Type B pancreatic cell (in vitro differentiated cells): ENCODE measurements around the gene PPP1R3E. TPM values are rescaled to one million over a fixed set of nuclear protein-coding genes. Genes with fewer than 3 reads are reported as not detected.

ENCODE experiments used
- DNase-seq: peaks from one replicate; pipeline ENCODE4 v3.0.0; 2021; ENCODE audit warnings: mixed read lengths; ENCODE audit not compliant: unreplicated experiment; ENCODE audit errors: extremely low spot score
- H3K27ac Mint-ChIP-seq: 2 replicates; pipeline ENCODE4 v1.8.0; 2021; ENCODE audit warnings: mild to moderate bottlenecking, mixed read lengths
- H3K27me3 Mint-ChIP-seq: 2 replicates; pipeline ENCODE4 v1.8.0; 2021; ENCODE audit warnings: mixed read lengths
- H3K36me3 Mint-ChIP-seq: 2 replicates; pipeline ENCODE4 v1.8.0; 2021; ENCODE audit warnings: mixed read lengths
- H3K4me1 Mint-ChIP-seq: one replicate; pipeline ENCODE4 v1.8.0; 2021; ENCODE audit warnings: mixed read lengths; ENCODE audit not compliant: unreplicated experiment
- H3K4me3 Mint-ChIP-seq: 2 replicates; pipeline ENCODE4 v1.8.0; 2021; ENCODE audit warnings: mild to moderate bottlenecking, mixed read lengths
- H3K9me3 Mint-ChIP-seq: 2 replicates; pipeline ENCODE4 v1.8.0; 2021; ENCODE audit warnings: mixed read lengths
- total RNA-seq: library from RNA; stranded (reverse); gene quantifications from 2 replicates; pipeline ENCODE4 v1.2.1, GENCODE V29; 2021; ENCODE audit warnings: low replicate concordance
- TF ChIP-seq, protein P1 (sequence below): fragments of 200-600 bp; sonication (generic); conservative IDR thresholded peaks from 2 replicates; pipeline ENCODE4 v1.5.0; 2021; ENCODE audit warnings: antibody characterized with exemption, mild to moderate bottlenecking

The PPP1R3E gene
- total RNA-seq, 1 donor from 2014 or later, result 16.7 TPM

GRCh38 chr14:23307146-23307530 lies 4.5 kb upstream of the PPP1R3E start:
- no peak for DNase-seq
- Mint-ChIP-seq H3K27me3 (no peaks in the 10 kb centered on the region), H3K36me3 (peaks cover 6% of the 10 kb centered on the region), H3K27ac (peak overlapping the region; percentile 82), H3K4me3 (peak overlapping the region; percentile 97), H3K9me3 (no peaks in the 10 kb centered on the region), H3K4me1 (peaks cover 17% of the 10 kb centered on the region)
- TF ChIP-seq, protein P1, sequence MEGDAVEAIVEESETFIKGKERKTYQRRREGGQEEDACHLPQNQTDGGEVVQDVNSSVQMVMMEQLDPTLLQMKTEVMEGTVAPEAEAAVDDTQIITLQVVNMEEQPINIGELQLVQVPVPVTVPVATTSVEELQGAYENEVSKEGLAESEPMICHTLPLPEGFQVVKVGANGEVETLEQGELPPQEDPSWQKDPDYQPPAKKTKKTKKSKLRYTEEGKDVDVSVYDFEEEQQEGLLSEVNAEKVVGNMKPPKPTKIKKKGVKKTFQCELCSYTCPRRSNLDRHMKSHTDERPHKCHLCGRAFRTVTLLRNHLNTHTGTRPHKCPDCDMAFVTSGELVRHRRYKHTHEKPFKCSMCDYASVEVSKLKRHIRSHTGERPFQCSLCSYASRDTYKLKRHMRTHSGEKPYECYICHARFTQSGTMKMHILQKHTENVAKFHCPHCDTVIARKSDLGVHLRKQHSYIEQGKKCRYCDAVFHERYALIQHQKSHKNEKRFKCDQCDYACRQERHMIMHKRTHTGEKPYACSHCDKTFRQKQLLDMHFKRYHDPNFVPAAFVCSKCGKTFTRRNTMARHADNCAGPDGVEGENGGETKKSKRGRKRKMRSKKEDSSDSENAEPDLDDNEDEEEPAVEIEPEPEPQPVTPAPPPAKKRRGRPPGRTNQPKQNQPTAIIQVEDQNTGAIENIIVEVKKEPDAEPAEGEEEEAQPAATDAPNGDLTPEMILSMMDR, result no peak

DNA sequence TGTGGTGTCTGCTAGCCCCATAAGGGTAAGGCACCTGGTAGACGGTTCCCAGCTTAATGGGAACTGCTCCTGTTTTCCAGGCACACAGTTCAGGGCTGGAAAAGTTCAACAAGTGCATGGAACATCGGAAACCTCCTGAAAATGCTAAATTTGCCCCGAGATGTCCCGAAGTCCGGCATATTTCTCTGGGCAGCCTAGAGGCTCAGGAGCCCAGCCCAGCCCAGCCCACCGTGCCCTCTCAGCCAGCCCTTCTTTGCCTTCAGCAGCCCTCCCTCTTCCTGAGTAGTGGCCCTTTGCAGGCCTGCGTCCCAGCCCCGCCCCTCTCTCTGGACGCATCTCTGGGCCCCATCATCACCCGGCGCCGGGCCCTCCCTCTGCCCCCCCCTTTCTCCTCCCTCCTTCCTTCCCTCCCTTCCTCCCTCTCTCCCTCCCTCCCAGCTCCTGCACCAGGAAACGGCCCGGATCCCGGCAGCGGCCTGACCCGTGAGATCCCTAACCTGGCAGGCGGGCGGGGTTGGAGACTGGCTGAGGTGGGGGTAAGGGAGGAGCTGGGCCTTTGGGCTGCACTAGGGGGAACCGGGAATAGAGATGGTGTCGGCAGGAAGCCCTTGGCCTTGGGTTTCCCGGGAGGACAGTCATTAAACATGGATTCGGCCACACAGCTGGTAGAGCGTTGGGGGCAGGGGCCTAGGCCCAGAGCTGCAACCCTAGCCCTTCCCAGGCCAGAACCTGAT lies 3.9 kb upstream of the PPP1R3E start, which contains the start of gene BCL2L2:
TSS of gene BCL2L2 (plus strand) at position 422 of the 734 bp plus-strand sequence. CDS start 935 bp downstream, outside the sequence.
- H3K36me3 Mint-ChIP-seq, result peaks cover 6% of the 10 kb centered on the region
- H3K4me1 Mint-ChIP-seq, result peaks cover 17% of the 10 kb centered on the region
- TF ChIP-seq, protein P1, result no peak
- peak within 1 kb of the TSS; percentile 97 for H3K4me3 Mint-ChIP-seq
- DNase-seq, result peak; percentile 88
- H3K9me3 Mint-ChIP-seq, result no peaks in the 10 kb centered on the region
- peak within 1 kb of the TSS; percentile 82 for H3K27ac Mint-ChIP-seq
- H3K27me3 Mint-ChIP-seq, result no peaks in the 10 kb centered on the region

GRCh38 chr14:23301969-23302289 lies 730 bp downstream of the PPP1R3E start:
- Mint-ChIP-seq H3K27ac (peak overlapping the region; percentile 96), H3K4me1 (peaks cover 17% of the 10 kb centered on the region), H3K4me3 (peak overlapping the region; percentile 99), H3K27me3 (no peaks in the 10 kb centered on the region), H3K9me3 (no peaks in the 10 kb centered on the region), H3K36me3 (no peaks in the 10 kb centered on the region)
- DNase-seq, result no peak
- TF ChIP-seq, protein P1, result no peak

- no peaks in the 10 kb centered on the region for H3K36me3 Mint-ChIP-seq
- DNase-seq, result peak; percentile 100
- H3K4me1 Mint-ChIP-seq, result peaks cover 17% of the 10 kb centered on the region
- no peaks in the 10 kb centered on the region for H3K9me3 Mint-ChIP-seq
- H3K27ac Mint-ChIP-seq, result peak overlapping the region; percentile 96
- H3K27me3 Mint-ChIP-seq, result no peaks in the 10 kb centered on the region
- peak overlapping the region; percentile 99 for H3K4me3 Mint-ChIP-seq
- TF ChIP-seq, protein P1, result peak; percentile 82
Measured at GRCh38 chr14:23301288-23301968, 1.2 kb downstream of the PPP1R3E start.

DNA sequence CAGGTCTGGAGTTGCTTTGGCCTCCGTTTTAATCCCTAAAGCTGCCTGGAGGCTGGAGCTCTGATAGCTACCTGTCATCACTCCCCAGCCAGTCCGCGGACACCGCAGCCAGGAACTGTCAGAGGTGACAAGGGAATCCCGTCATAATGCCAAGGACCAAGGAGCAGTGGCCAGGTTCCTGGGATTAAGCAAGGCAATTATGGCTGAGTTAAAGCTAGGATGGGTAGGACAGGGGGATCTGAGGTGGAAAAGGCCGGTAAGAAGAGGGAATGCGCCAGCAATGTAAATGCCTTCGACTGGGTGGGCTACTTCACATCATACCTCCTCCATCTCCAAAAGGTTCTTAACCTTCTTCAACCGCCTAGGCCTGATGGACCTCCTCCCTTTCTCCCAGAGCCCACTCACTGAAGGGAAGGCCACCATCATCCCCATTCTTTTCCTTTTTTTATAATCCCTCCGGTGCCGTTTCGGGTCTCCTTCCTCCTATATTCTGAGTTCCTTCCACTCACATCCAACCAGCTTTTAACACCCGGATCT lies 1.9 kb downstream of the PPP1R3E start:
- H3K27ac Mint-ChIP-seq, result peak overlapping the region; percentile 96
- H3K36me3 Mint-ChIP-seq, result no peaks in the 10 kb centered on the region
- no peak for DNase-seq
- H3K4me3 Mint-ChIP-seq, result peak overlapping the region; percentile 93
- no peaks in the 10 kb centered on the region for H3K27me3 Mint-ChIP-seq
- TF ChIP-seq, protein P1, result no peak
- H3K9me3 Mint-ChIP-seq, result no peaks in the 10 kb centered on the region
- H3K4me1 Mint-ChIP-seq, result peaks cover 11% of the 10 kb centered on the region
